K562 (cell line): ENCODE results near the gene ATP13A4. TPM values are rescaled to one million over a fixed set of nuclear protein-coding genes. Genes with fewer than 3 reads are reported as not detected.

Experiments
- ATAC-seq: fragments of 200-7000 bp; cut with Tn5 transposase; 3 replicates; pipeline ENCODE4 v1.9.1; 2020; ENCODE audit warnings: moderate library complexity
- BruUV-seq: library from RNA; stranded (reverse); fragments of 400-500 nt; replicated peaks from 2 replicates; lab custom pipeline; 2021; lab: Mats Ljungman, UMichigan
- CTCF ChIA-PET: fragments of 300-600 bp; formaldehyde crosslinking; extraction: SDS; loops from one replicate; lab custom pipeline; 2021; ENCODE audit warnings: low intra/inter-chr PET ratio; lab: Yijun Ruan, JAX
- POLR2A ChIA-PET: fragments of 300-600, 350-650 bp; sonication (Branson Sonifier 250); formaldehyde crosslinking; extraction: SDS; loops from one replicate; lab custom pipeline; 2021; ENCODE audit warnings: antibody characterized with exemption, inconsistent platforms; lab: Yijun Ruan, JAX
- DNase-seq, 4 experiments: peaks; one replicate each; pipeline versions ENCODE4 v3.0.0 to v3.0.0-alpha.2; 2011 to 2018; ENCODE audit warnings: low spot score in 3 of 4, mixed read lengths in 3 of 4; ENCODE audit errors: extremely low read depth in 1 of 4
- FAIRE-seq: peaks from 2 replicates; lab custom pipeline; 2011; peaks lifted over from hg19 to GRCh38; lab: Jason Lieb, UNC
- H2AFZ ChIP-seq: 2 replicates; pipeline ENCODE4 v1.6.0; 2011; ENCODE audit warnings: low read depth, low read length, control low read depth, inconsistent platforms
- H3K27ac ChIP-seq: fragments of 200-600 bp; 3 replicates; pipeline ENCODE4 v1.8.0; 2011; ENCODE audit warnings: low read depth, mild to moderate bottlenecking, control low read depth, inconsistent platforms, low read length, moderate library complexity, mixed read lengths; ENCODE audit errors: extremely low read depth
- H3K27me3 ChIP-seq, 2 experiments: fragments of 300-600 bp in 1 of 2; 2 replicates in 1 of 2; 3 replicates in 1 of 2; pipeline versions ENCODE4 v1.6.0 to v1.8.0; 2011; ENCODE audit warnings: inconsistent platforms in 2 of 2, low read length in 2 of 2, mild to moderate bottlenecking in 1 of 2, mixed read lengths in 1 of 2, moderate library complexity in 1 of 2; ENCODE audit not compliant: control insufficient read depth in 2 of 2, insufficient read depth in 2 of 2
- H3K36me3 ChIP-seq: fragments of 300-600 bp; 3 replicates; pipeline ENCODE4 v1.8.0; 2011; ENCODE audit warnings: mild to moderate bottlenecking, low read length, inconsistent platforms; ENCODE audit not compliant: control insufficient read depth, insufficient read depth
- H3K4me1 ChIP-seq, 2 experiments: fragments of 200-600 bp in 1 of 2; replicated peaks in 1 of 2; 2 replicates in 1 of 2; 3 replicates in 1 of 2; pipeline versions ENCODE4 v1.5.1 to v1.8.0; 2011; ENCODE audit warnings: inconsistent platforms in 2 of 2, low read length in 2 of 2, mild to moderate bottlenecking in 1 of 2, mixed read lengths in 1 of 2, moderate library complexity in 1 of 2; ENCODE audit not compliant: control insufficient read depth in 2 of 2, insufficient read depth in 2 of 2
- H3K4me2 ChIP-seq: 2 replicates; pipeline ENCODE4 v1.6.1; 2011; ENCODE audit warnings: low read length, control low read depth, inconsistent platforms, mixed read lengths; ENCODE audit not compliant: insufficient read depth
- H3K4me3 ChIP-seq: fragments of 200-600 bp; sonication (generic), shearing (Covaris generic); 2 replicates; pipeline ENCODE4 v1.5.1; 2016; ENCODE audit warnings: control low read depth, inconsistent platforms
- H3K79me2 ChIP-seq: fragments of 200-600 bp; 3 replicates; pipeline ENCODE4 v1.8.0; 2011; ENCODE audit warnings: low read length, inconsistent platforms; ENCODE audit not compliant: control insufficient read depth, insufficient read depth
- H3K9ac ChIP-seq, 2 experiments: 2 replicates each; pipeline versions ENCODE4 v1.6.0 to v1.6.1; 2011; ENCODE audit warnings: low read depth in 2 of 2, low read length in 2 of 2, control low read depth in 1 of 2, inconsistent platforms in 1 of 2, mild to moderate bottlenecking in 1 of 2, mixed read lengths in 1 of 2; ENCODE audit not compliant: insufficient read depth in 1 of 2
- H3K9me1 ChIP-seq: one replicate; pipeline ENCODE4 v1.6.0; 2011; ENCODE audit warnings: inconsistent platforms, mild to moderate bottlenecking, low read length, moderate library complexity; ENCODE audit not compliant: control insufficient read depth, insufficient read depth
- H3K9me3 ChIP-seq: replicated peaks from 2 replicates; pipeline ENCODE4 v1.5.1; 2011; ENCODE audit warnings: low read depth, low read length, inconsistent platforms; ENCODE audit not compliant: control insufficient read depth, insufficient read depth
- H4K20me1 ChIP-seq: replicated peaks from 2 replicates; pipeline ENCODE4 v1.6.1; 2011; ENCODE audit warnings: low read length, inconsistent platforms, mixed read lengths; ENCODE audit not compliant: control insufficient read depth, insufficient read depth
- BCLAF1 ChIP-seq, 2 experiments: fragments of 450-650 bp in 1 of 2; IDR thresholded peaks; 2 replicates each; pipeline ENCODE4 v1.6.1; 2011 to 2017; ENCODE audit warnings: low read depth in 2 of 2, antibody characterized with exemption in 1 of 2, borderline replicate concordance in 1 of 2, low read length in 1 of 2, mild to moderate bottlenecking in 1 of 2, mixed read lengths in 1 of 2; ENCODE audit not compliant: control insufficient read depth in 1 of 2
- CEBPB ChIP-seq: fragments of 450-650 bp; IDR thresholded peaks from 2 replicates; pipeline ENCODE4 v1.6.1; 2016; ENCODE audit warnings: missing genetic modification characterization, missing compliant biosample characterization
- CHD2 ChIP-seq: IDR thresholded peaks from 2 replicates; pipeline ENCODE4 v1.6.1; 2011; ENCODE audit warnings: low read depth, low read length
- CHD4 ChIP-seq: fragments of 200-600 bp; sonication (generic); IDR thresholded peaks from 3 replicates; pipeline ENCODE4 v1.6.1; 2012; ENCODE audit warnings: low read depth, mild to moderate bottlenecking, mixed read lengths, low read length, inconsistent platforms; ENCODE audit not compliant: insufficient read depth, insufficient replicate concordance, poor library complexity, severe bottlenecking
- EWSR1 ChIP-seq: fragments of 450-650 bp; IDR thresholded peaks from 2 replicates; pipeline ENCODE4 v1.6.1; 2018; ENCODE audit warnings: borderline replicate concordance, mild to moderate bottlenecking, low read depth, moderate library complexity; ENCODE audit not compliant: partially characterized antibody
- KDM4B ChIP-seq, 2 experiments: fragments of 450-650 bp in 1 of 2; sonication (generic) in 1 of 2; IDR thresholded peaks; 2 replicates each; pipeline ENCODE4 v1.6.1; 2016 to 2017; ENCODE audit warnings: borderline replicate concordance in 2 of 2, antibody characterized with exemption in 1 of 2, low read depth in 1 of 2, mild to moderate bottlenecking in 1 of 2
- POLR2G ChIP-seq: fragments of 200-400 bp; formaldehyde crosslinking; IDR thresholded peaks from 2 replicates; pipeline ENCODE4 v1.6.1; 2017; ENCODE audit warnings: low read depth, mild to moderate bottlenecking, antibody characterized with exemption, low read length, moderate library complexity
- PURB ChIP-seq: sonication (generic); formaldehyde crosslinking; IDR thresholded peaks from 2 replicates; pipeline ENCODE4 v1.9.0; 2021; ENCODE audit warnings: low read depth, mild to moderate bottlenecking, missing genetic modification reagents
- UBTF ChIP-seq, 2 experiments: IDR thresholded peaks; 2 replicates each; pipeline ENCODE4 v1.6.1; 2012; ENCODE audit warnings: improper control_type of control experiment in 2 of 2, low read depth in 2 of 2, low read length in 2 of 2, borderline replicate concordance in 1 of 2
- ZNF76 ChIP-seq: fragments of 250-450 bp; sonication (Bioruptor Pico); IDR thresholded peaks from 2 replicates; pipeline ENCODE4 v1.4.0; 2020; ENCODE audit warnings: mild to moderate bottlenecking, moderate library complexity, borderline replicate concordance
- WGBS: fragments of 100-300 bp; shearing (Covaris generic); methylation state at CpG from one replicate; pipeline ENCODE4 v1.1.6; 2016; ENCODE audit warnings: low coverage, mixed read lengths; ENCODE audit not compliant: insufficient coverage; ENCODE audit errors: missing lambda C conversion rate; 5-methylcytosine and 5-hydroxymethylcytosine counted together
- in situ Hi-C: fragments of 300-500 bp; cut with MboI; formaldehyde crosslinking; loops from 4 replicates; pipeline ENCODE4 v1.15.0; 2018; ENCODE audit warnings: inconsistent platforms, mixed read lengths
- intact Hi-C: fragments of 100-400 bp; cut with micrococcal nuclease; formaldehyde crosslinking; loops from 2 replicates; pipeline ENCODE4 v1.14.2; 2022
- polyA plus RNA-seq, 8 experiments: library from polyadenylated mRNA; depleted of rRNA in 4 of 8; stranded (reverse) in 5 of 8; unstranded in 3 of 8; fragments of >200 nt; fragmentation: Nextera tagmentation in 2 of 8; fragmentation: Illumina TruSeq in 1 of 8; extraction: Ambion mirVana in 2 of 8; extraction: Trizol in 1 of 8; gene quantifications; 2 replicates each; pipeline versions ENCODE4 v1.2.1 to v1.2.3, GENCODE V29; 2011 to 2014; ENCODE audit warnings: inconsistent platforms in 1 of 8, missing spikeins in 1 of 8
- total RNA-seq, 7 experiments: library from RNA; depleted of rRNA in 6 of 7; stranded (reverse); fragments of >200 nt in 6 of 7; fragmentation: Illumina TruSeq in 2 of 7; extraction: Trizol in 2 of 7; gene quantifications; 2 replicates each; pipeline versions ENCODE4 v1.2.1 to v1.2.3, GENCODE V29; 2011 to 2021; ENCODE audit warnings: low replicate concordance in 1 of 7
- TF ChIP-seq, protein P1 (sequence below): fragments of 450-650 bp; formaldehyde crosslinking; IDR thresholded peaks from 2 replicates; pipeline ENCODE4 v1.4.0; 2022; ENCODE audit warnings: mild to moderate bottlenecking, moderate library complexity
- TF ChIP-seq, protein P2 (sequence below): fragments of 450-650 bp; IDR thresholded peaks from 2 replicates; pipeline ENCODE4 v1.6.1; 2016

ATP13A4 gene
- total and polyA plus RNA-seq, 9 of the 15 experiments (the other 6 are each of a cell fraction or from before 2014, with no cell fraction given) = 0.03 to 0.14 (median 0.07) TPM; not detected in 6

- TF ChIP-seq BCLAF1 (IDR thresholded peaks at IDR 0.05; ENCODE audit: borderline replicate concordance in 1 of 2, control insufficient read depth in 1 of 2, low read depth in 2 of 2, low read length in 1 of 2) = no peak
- no peak for TF ChIP-seq CHD2
- no peak for TF ChIP-seq ZNF76 (CRISPR knock-in tag)
- no peak for TF ChIP-seq CHD4
- TF ChIP-seq, protein P1, sequence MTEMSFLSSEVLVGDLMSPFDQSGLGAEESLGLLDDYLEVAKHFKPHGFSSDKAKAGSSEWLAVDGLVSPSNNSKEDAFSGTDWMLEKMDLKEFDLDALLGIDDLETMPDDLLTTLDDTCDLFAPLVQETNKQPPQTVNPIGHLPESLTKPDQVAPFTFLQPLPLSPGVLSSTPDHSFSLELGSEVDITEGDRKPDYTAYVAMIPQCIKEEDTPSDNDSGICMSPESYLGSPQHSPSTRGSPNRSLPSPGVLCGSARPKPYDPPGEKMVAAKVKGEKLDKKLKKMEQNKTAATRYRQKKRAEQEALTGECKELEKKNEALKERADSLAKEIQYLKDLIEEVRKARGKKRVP (CRISPR knock-in tag) = no peak
Measured at GRCh38 chr3:193387596-193387995, 167.1 kb downstream of the ATP13A4 start (continued).

DNA sequence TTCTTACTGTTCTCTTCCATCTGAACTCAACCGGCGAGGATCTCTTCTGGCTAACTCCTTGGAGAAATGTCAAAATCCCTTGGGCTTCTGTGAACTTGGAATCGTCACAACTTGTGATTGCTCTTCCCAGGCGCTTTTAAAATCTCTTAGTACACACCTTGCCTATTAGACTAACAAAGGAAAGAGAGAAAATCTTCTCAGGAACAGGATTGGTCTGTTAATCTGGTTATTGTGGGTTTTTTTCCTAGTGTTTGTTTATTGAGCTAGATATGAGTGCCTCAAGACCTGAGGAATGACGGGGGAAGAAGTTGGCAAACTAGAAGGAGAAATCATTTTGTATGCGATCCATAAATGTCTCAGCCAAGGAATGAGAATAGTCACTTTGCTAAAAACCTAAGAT, 176.0 kb downstream of the ATP13A4 start, which contains the start of gene ATP13A5:
TSS of gene ATP13A5 (minus strand) at position 48 of the 400 bp plus-strand sequence. CDS start at position 20, 28 bp downstream.
- no peak within 1 kb of the TSS for H3K4me2 ChIP-seq
- BruUV-seq = no TSS peak
- H3K79me2 ChIP-seq = no peaks in the 10 kb centered on the region
- in situ Hi-C loops = no loop called here
- H3K9me1 ChIP-seq = no peaks in the 10 kb centered on the region
- no peak for ATAC-seq
- no peaks in the 10 kb centered on the region for H3K27me3 ChIP-seq
- H4K20me1 ChIP-seq = no peaks in the 10 kb centered on the region
- H3K9me3 ChIP-seq = no peaks in the 10 kb centered on the region
- no peaks in the 10 kb centered on the region for H3K36me3 ChIP-seq
- no peak for FAIRE-seq
- DNase-seq = no peak
- 0% methylated on average over 6 of the region's 6 CpGs for WGBS
- no peak within 1 kb of the TSS for H3K27ac ChIP-seq
- H3K4me1 ChIP-seq = no peaks in the 10 kb centered on the region
- no peak within 1 kb of the TSS for H3K9ac ChIP-seq
- no peak within 1 kb of the TSS for H2AFZ ChIP-seq
- ChIA-PET POLR2A (no interaction called here), CTCF (no interaction called here)
- H3K4me3 ChIP-seq = no peak within 1 kb of the TSS
- intact Hi-C loops = no loop called here
- no peak for TF ChIP-seq CEBPB (tag)
- no peak for TF ChIP-seq PURB (CRISPR knock-in tag)
- TF ChIP-seq, protein P2, sequence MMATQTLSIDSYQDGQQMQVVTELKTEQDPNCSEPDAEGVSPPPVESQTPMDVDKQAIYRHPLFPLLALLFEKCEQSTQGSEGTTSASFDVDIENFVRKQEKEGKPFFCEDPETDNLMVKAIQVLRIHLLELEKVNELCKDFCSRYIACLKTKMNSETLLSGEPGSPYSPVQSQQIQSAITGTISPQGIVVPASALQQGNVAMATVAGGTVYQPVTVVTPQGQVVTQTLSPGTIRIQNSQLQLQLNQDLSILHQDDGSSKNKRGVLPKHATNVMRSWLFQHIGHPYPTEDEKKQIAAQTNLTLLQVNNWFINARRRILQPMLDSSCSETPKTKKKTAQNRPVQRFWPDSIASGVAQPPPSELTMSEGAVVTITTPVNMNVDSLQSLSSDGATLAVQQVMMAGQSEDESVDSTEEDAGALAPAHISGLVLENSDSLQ = no peak
- TF ChIP-seq KDM4B (IDR thresholded peaks at IDR 0.05; ENCODE audit: borderline replicate concordance in 2 of 2, low read depth in 1 of 2) = no peak
- TF ChIP-seq POLR2G = no peak
- no peak for TF ChIP-seq EWSR1
- no peak for TF ChIP-seq UBTF (IDR thresholded peaks at IDR 0.05; ENCODE audit: borderline replicate concordance in 1 of 2, low read depth in 2 of 2, low read length in 2 of 2)
